ENCODE measurements around the gene NID1.

DNA sequence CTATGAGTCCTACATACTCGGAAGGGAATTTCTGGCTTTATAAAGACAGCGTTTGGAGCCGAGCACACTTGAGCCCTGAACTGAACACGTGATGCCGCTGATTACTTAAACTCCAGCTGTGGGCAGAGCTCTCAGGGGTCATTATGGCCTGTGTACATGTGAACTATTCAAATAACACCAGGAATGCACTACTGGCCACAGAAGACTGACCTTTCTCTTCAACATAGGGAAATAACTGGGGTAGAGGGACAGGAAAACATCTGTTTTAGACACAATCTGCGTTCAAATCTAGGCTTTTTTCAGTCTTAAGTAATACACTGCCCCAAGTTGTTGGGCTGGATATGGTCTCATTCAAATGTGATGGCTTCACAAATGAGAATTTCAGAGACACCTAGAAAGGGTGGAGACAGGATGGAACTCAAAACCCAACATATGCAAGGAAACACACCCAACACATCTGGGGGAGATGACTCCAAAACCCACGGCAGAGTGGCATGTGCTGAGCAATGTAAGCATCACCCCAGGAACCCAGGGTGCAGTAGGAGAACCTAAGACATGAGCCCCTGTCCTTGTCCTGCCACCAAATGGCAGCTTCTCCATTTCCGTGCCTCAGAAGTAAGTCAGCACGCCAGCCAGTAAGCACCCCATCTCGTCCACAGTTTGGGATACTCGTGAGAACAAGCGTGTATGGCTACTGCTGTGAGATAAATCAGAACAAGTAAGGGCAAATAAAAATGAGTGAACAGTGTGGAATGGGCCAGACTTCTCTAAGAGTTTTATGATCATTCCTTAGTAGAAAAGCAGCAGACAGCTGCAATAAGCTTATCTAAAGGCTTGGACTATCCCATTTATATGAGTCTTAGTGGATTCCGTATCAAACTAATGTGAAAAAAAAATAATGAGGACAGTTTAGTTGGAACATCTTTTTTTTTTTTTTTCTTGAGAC is 24.9 kb downstream of the NID1 start:
- TF ChIP-seq, protein P1, sequence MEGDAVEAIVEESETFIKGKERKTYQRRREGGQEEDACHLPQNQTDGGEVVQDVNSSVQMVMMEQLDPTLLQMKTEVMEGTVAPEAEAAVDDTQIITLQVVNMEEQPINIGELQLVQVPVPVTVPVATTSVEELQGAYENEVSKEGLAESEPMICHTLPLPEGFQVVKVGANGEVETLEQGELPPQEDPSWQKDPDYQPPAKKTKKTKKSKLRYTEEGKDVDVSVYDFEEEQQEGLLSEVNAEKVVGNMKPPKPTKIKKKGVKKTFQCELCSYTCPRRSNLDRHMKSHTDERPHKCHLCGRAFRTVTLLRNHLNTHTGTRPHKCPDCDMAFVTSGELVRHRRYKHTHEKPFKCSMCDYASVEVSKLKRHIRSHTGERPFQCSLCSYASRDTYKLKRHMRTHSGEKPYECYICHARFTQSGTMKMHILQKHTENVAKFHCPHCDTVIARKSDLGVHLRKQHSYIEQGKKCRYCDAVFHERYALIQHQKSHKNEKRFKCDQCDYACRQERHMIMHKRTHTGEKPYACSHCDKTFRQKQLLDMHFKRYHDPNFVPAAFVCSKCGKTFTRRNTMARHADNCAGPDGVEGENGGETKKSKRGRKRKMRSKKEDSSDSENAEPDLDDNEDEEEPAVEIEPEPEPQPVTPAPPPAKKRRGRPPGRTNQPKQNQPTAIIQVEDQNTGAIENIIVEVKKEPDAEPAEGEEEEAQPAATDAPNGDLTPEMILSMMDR (IDR thresholded peaks at IDR 0.05): no peak
- no peak for TF ChIP-seq EZH2 (IDR thresholded peaks at IDR 0.05)
- no peak for TF ChIP-seq EZH2phosphoT487 (IDR thresholded peaks at IDR 0.05)
